Measurements from ENCODE around the gene MACROD2. TPM values are rescaled to one million over a fixed set of nuclear protein-coding genes. Genes with fewer than 3 reads are reported as not detected.

The MACROD2 gene
- total and polyA plus RNA-seq, 2 donors (not counting 1 experiment from before 2014, with no cell fraction given) = 5.3 to 6.7 TPM

- no peaks in the 10 kb centered on the region for H3K36me3 ChIP-seq (replicated peaks in 1 of 2; ENCODE audit: control extremely low read depth in 1 of 2, control insufficient read depth in 1 of 2, extremely low read depth in 1 of 2, insufficient read depth in 2 of 2, low read length in 1 of 2)
- no peaks in the 10 kb centered on the region for H3K79me2 ChIP-seq (ENCODE audit: control insufficient read depth, insufficient read depth, low read length)
- no peak for ATAC-seq (ENCODE audit: low read depth)
- H3K27ac ChIP-seq (ENCODE audit: low read length in 2 of 2) = no peak overlapping the region
- H3K4me2 ChIP-seq (replicated peaks; ENCODE audit: low read depth, low read length, poor library complexity, severe bottlenecking) = no peak overlapping the region
- H3K9me3 ChIP-seq (ENCODE audit: control extremely low read depth in 1 of 3, control insufficient read depth in 2 of 3, insufficient read depth in 1 of 3, low read length in 2 of 3) = no peaks in the 10 kb centered on the region
- intact Hi-C loops (cut with micrococcal nuclease) = no loop called here
- Mint-ChIP-seq H3K27ac (no peak overlapping the region), H3K27me3 (no peaks in the 10 kb centered on the region), H3K9me3 (ENCODE audit: insufficient read depth) (no peaks in the 10 kb centered on the region), H3K4me1 (peaks cover 2% of the 10 kb centered on the region), H3K4me3 (no peak overlapping the region)
- no peak overlapping the region for H3K4me3 ChIP-seq (ENCODE audit: control extremely low read depth in 1 of 5, extremely low read depth in 1 of 5, insufficient read depth in 1 of 5, low read depth in 2 of 5, low read length in 4 of 5)
- POLR2A ChIA-PET = no interaction called here
- WGBS (ENCODE audit: insufficient coverage) = 43% methylated on average over 2 of the region's 2 CpGs
- H3K9ac ChIP-seq (ENCODE audit: low read length) = no peak overlapping the region
- TF ChIP-seq CTCF (IDR thresholded peaks at IDR 0.05) (no peak), EZH2 (IDR thresholded peaks at IDR 0.05; ENCODE audit: borderline replicate concordance, insufficient read depth, low read depth, low read length, poor library complexity, severe bottlenecking) (no peak)
- H2AFZ ChIP-seq (ENCODE audit: insufficient read depth, low read depth, low read length, poor library complexity, severe bottlenecking) = no peak overlapping the region
- no peaks in the 10 kb centered on the region for H3K27me3 ChIP-seq (replicated peaks in 1 of 4; ENCODE audit: control extremely low read depth in 1 of 4, control insufficient read depth in 3 of 4, insufficient read depth in 4 of 4, low read length in 3 of 4)
- CTCF ChIA-PET = no interaction called here
- no peaks in the 10 kb centered on the region for H4K20me1 ChIP-seq (ENCODE audit: control insufficient read depth, insufficient read depth, low read length, poor library complexity, severe bottlenecking)
- no peaks in the 10 kb centered on the region for H3K4me1 ChIP-seq (ENCODE audit: control insufficient read depth in 2 of 2, insufficient read depth in 2 of 2, low read length in 2 of 2)
- no peak for DNase-seq
Measured at GRCh38 chr20:15823718-15824117, 1828.4 kb downstream of the MACROD2 start.

GRCh38 chr20:15827628-15828027, 1832.3 kb downstream of the MACROD2 start:
- no peaks in the 10 kb centered on the region for H3K9me3 Mint-ChIP-seq (ENCODE audit: insufficient read depth)
- TF ChIP-seq EZH2 (IDR thresholded peaks at IDR 0.05; ENCODE audit: borderline replicate concordance, insufficient read depth, low read depth, low read length, poor library complexity, severe bottlenecking) (no peak), CTCF (IDR thresholded peaks at IDR 0.05) (no peak)
- Histone ChIP-seq H3K4me1 (ENCODE audit: control insufficient read depth in 2 of 2, insufficient read depth in 2 of 2, low read length in 2 of 2) (no peaks in the 10 kb centered on the region), H2AFZ (ENCODE audit: insufficient read depth, low read depth, low read length, poor library complexity, severe bottlenecking) (no peak overlapping the region), H3K79me2 (ENCODE audit: control insufficient read depth, insufficient read depth, low read length) (no peaks in the 10 kb centered on the region), H3K9me3 (ENCODE audit: control extremely low read depth in 1 of 3, control insufficient read depth in 2 of 3, insufficient read depth in 1 of 3, low read length in 2 of 3) (no peaks in the 10 kb centered on the region), H3K4me2 (replicated peaks; ENCODE audit: low read depth, low read length, poor library complexity, severe bottlenecking) (no peak overlapping the region), H3K27ac (ENCODE audit: low read length in 2 of 2) (no peak overlapping the region), H3K27me3 (replicated peaks in 1 of 4; ENCODE audit: control extremely low read depth in 1 of 4, control insufficient read depth in 3 of 4, insufficient read depth in 4 of 4, low read length in 3 of 4) (peaks cover 0 to 10% (median 2%) of the 10 kb centered on the region in 4 experiments), H4K20me1 (ENCODE audit: control insufficient read depth, insufficient read depth, low read length, poor library complexity, severe bottlenecking) (no peaks in the 10 kb centered on the region), H3K9ac (ENCODE audit: low read length) (no peak overlapping the region), H3K36me3 (replicated peaks in 1 of 2; ENCODE audit: control extremely low read depth in 1 of 2, control insufficient read depth in 1 of 2, extremely low read depth in 1 of 2, insufficient read depth in 2 of 2, low read length in 1 of 2) (no peaks in the 10 kb centered on the region), H3K4me3 (ENCODE audit: control extremely low read depth in 1 of 5, extremely low read depth in 1 of 5, insufficient read depth in 1 of 5, low read depth in 2 of 5, low read length in 4 of 5) (no peak overlapping the region)
- H3K4me1 Mint-ChIP-seq = peaks cover 2% of the 10 kb centered on the region
- no peak overlapping the region for H3K27ac Mint-ChIP-seq
- DNase-seq (no peak), ATAC-seq (ENCODE audit: low read depth) (no peak)
- intact Hi-C loops (cut with micrococcal nuclease) = no loop called here
- ChIA-PET CTCF (no interaction called here), POLR2A (no interaction called here)
- H3K4me3 Mint-ChIP-seq = no peak overlapping the region
- H3K27me3 Mint-ChIP-seq = peaks cover 15% of the 10 kb centered on the region
